Adrenal gland (tissue), 12 donors: ENCODE data around the gene TMEM9. TPM values are rescaled to one million over a fixed set of nuclear protein-coding genes. Genes with fewer than 3 reads are reported as not detected.

Experiments
- DNase-seq, 7 donors: peaks; one replicate each; pipeline ENCODE4 v3.0.0-alpha.2; 2019 to 2020
- H3K27ac ChIP-seq, 5 donors: fragments of 200-600 bp; sonication (generic) in 4 of 5; 1 replicate in 3 of 5; 2 replicates in 2 of 5; pipeline versions ENCODE4 v1.5.1 to v1.8.0; 2016 to 2020; ENCODE audit warnings: mild to moderate bottlenecking in 1 of 5
- H3K27me3 ChIP-seq: fragments of 200-600 bp; 2 replicates; pipeline ENCODE4 v1.8.0; 2021
- H3K36me3 ChIP-seq, 2 donors: fragments of 200-600 bp; replicated peaks in 1 of 2; 1 replicate in 1 of 2; 2 replicates in 1 of 2; pipeline versions ENCODE4 v1.5.1 to v1.8.0; 2018 to 2022
- H3K4me1 ChIP-seq, 2 donors: fragments of 200-600 bp; replicated peaks in 1 of 2; 1 replicate in 1 of 2; 2 replicates in 1 of 2; pipeline versions ENCODE4 v1.5.1 to v1.8.0; 2018 to 2021
- H3K4me3 ChIP-seq, 4 donors: fragments of 200-600 bp; sonication (generic) in 3 of 4; one replicate each; pipeline ENCODE4 v1.5.1; 2016 to 2018
- H3K9me3 ChIP-seq, 3 donors: fragments of 200-600 bp; sonication (generic) in 1 of 3; replicated peaks in 1 of 3; 1 replicate in 2 of 3; 2 replicates in 1 of 3; pipeline versions ENCODE4 v1.5.1 to v1.8.0; 2016 to 2021
- POLR2A ChIP-seq, 2 donors: fragments of 450-650 bp; IDR thresholded peaks; one replicate each; pipeline ENCODE4 v1.6.1; 2017; ENCODE audit warnings: antibody characterized with exemption in 2 of 2, mild to moderate bottlenecking in 2 of 2, moderate library complexity in 1 of 2
- WGBS, 4 donors: extraction: QIAGEN DNeasy Blood & Tissue Kit in 2 of 4; methylation state at CpG; one replicate each; pipeline versions ENCODE4 v1.1.5 to v1.1.7; 2013 to 2017; 5-methylcytosine and 5-hydroxymethylcytosine counted together
- intact Hi-C, 2 donors: fragments of 100-400 bp; cut with DNase I; formaldehyde crosslinking; loops; one replicate each; pipeline versions ENCODE4 v1.14.1 to v1.15.0; 2022 to 2023
- polyA plus RNA-seq, 3 donors: library from polyadenylated mRNA; stranded (reverse); fragments of 200-250 nt in 2 of 3; fragments of 350-450 nt in 1 of 3; fragmentation: Illumina TruSeq in 1 of 3; extraction: RNeasy Lipid Tissue Mini Kit (QIAGEN cat#74804) in 1 of 3; gene quantifications; one replicate each; pipeline ENCODE4 v1.2.3, GENCODE V29; 2013 to 2014
- total RNA-seq, 9 donors: library from RNA; depleted of rRNA in 4 of 9; stranded (reverse); fragments of >200 nt in 4 of 9; fragments of 120-200 nt in 1 of 9; fragmentation: NEBNext Ultra II Directional in 1 of 9; extraction: Animal tissue kit (Norgen Biotek cat#: 25700) in 1 of 9; gene quantifications; one replicate each; pipeline versions ENCODE4 v1.1.0 to v1.2.4, GENCODE V29; 2013 to 2023
- TF ChIP-seq, protein P1 (sequence below), 6 experiments: fragments of 450-650 bp in 4 of 6; fragments of 200-600 bp in 2 of 6; sonication (generic) in 1 of 6; IDR thresholded peaks; 1 replicate in 5 of 6; 2 replicates in 1 of 6; pipeline versions ENCODE4 v1.5.1 to v1.8.0; 2016 to 2021; ENCODE audit warnings: antibody characterized with exemption in 6 of 6, mild to moderate bottlenecking in 2 of 6, moderate library complexity in 1 of 6
- donor health status: healthy with polysubstance abuse.
- donor health status: Bipolar disorder and iron deficiency.
- donor health status: DM: yes; HTN: yes; CAD: no.
- donor health status: DM: no; HTN: no; CAD: no.
- donor health status: DM: no; HTN: no; CAD: no.
- donor health status: DM: yes; HTN: yes; CAD: no.

TMEM9 gene
- total and polyA plus RNA-seq, 12 donors: 78.5 to 283 (median 127) TPM

- WGBS, 4 donors: 74 to 91% (median 79%) methylated on average over 2 of the region's 2 CpGs
- H3K27me3 ChIP-seq: no peaks in the 10 kb centered on the region
- no peak overlapping the region for H3K4me3 ChIP-seq
- peaks cover 7 to 17% of the 10 kb centered on the region in 2 donors for H3K4me1 ChIP-seq
- no peak for TF ChIP-seq POLR2A (IDR thresholded peaks at IDR 0.05)
- TF ChIP-seq, protein P1, sequence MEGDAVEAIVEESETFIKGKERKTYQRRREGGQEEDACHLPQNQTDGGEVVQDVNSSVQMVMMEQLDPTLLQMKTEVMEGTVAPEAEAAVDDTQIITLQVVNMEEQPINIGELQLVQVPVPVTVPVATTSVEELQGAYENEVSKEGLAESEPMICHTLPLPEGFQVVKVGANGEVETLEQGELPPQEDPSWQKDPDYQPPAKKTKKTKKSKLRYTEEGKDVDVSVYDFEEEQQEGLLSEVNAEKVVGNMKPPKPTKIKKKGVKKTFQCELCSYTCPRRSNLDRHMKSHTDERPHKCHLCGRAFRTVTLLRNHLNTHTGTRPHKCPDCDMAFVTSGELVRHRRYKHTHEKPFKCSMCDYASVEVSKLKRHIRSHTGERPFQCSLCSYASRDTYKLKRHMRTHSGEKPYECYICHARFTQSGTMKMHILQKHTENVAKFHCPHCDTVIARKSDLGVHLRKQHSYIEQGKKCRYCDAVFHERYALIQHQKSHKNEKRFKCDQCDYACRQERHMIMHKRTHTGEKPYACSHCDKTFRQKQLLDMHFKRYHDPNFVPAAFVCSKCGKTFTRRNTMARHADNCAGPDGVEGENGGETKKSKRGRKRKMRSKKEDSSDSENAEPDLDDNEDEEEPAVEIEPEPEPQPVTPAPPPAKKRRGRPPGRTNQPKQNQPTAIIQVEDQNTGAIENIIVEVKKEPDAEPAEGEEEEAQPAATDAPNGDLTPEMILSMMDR (IDR thresholded peaks at IDR 0.05): no peak
- intact Hi-C loops: no loop called here
- H3K27ac ChIP-seq: no peak overlapping the region
- H3K9me3 ChIP-seq: no peaks in the 10 kb centered on the region
- peak in 1 of 7 donors; percentile 7 for DNase-seq
- peaks cover 0 to 8% of the 10 kb centered on the region in 2 donors for H3K36me3 ChIP-seq
Measured at GRCh38 chr1:201155354-201155753, 1.1 kb upstream of the TMEM9 start.

GRCh38 chr1:201153474-201154388, 543 bp downstream of the TMEM9 start:
- DNase-seq: no peak
- WGBS, 4 donors: 2 to 7% (median 3%) methylated on average over 11 to 37 of the region's 37 CpGs

GRCh38 chr1:201149400-201149799, 4.9 kb downstream of the TMEM9 start:
- intact Hi-C loops: loop anchor here in 1 of 2 donors (10.0 kb wide), 1 partner anchor 55 kb away; no protein-coding TSS in a partner anchor
- no peak for TF ChIP-seq POLR2A (IDR thresholded peaks at IDR 0.05)
- TF ChIP-seq, protein P1 (IDR thresholded peaks at IDR 0.05): peak in 5 of 6 experiments; percentile 16 to 33 (median 24)
- no peak overlapping the region for H3K27ac ChIP-seq
- peaks cover 0 to 54% of the 10 kb centered on the region in 2 donors for H3K36me3 ChIP-seq
- H3K4me3 ChIP-seq: no peak overlapping the region
- no peak for DNase-seq
- H3K4me1 ChIP-seq: peaks cover 7 to 20% of the 10 kb centered on the region in 2 donors
- no peaks in the 10 kb centered on the region for H3K27me3 ChIP-seq
- H3K9me3 ChIP-seq: no peaks in the 10 kb centered on the region
- WGBS, 4 donors: 75 to 91% (median 85%) methylated on average over 4 of the region's 4 CpGs

More at GRCh38 chr1:201153474-201154388, 543 bp downstream of the TMEM9 start:
- intact Hi-C loops: no loop called here
- H3K4me3 ChIP-seq: peak overlapping the region; percentile 14 to 71 (median 69)
- no peaks in the 10 kb centered on the region for H3K27me3 ChIP-seq
- TF ChIP-seq, protein P1 (IDR thresholded peaks at IDR 0.05): no peak
- no peak for TF ChIP-seq POLR2A (IDR thresholded peaks at IDR 0.05)
- H3K9me3 ChIP-seq: no peaks in the 10 kb centered on the region
- peaks cover 7 to 20% of the 10 kb centered on the region in 2 donors for H3K4me1 ChIP-seq
- H3K27ac ChIP-seq: peak overlapping the region in 3 of 5 donors; percentile 49 to 75 (median 73)
- H3K36me3 ChIP-seq: peaks cover 0 to 19% of the 10 kb centered on the region in 2 donors

DNA sequence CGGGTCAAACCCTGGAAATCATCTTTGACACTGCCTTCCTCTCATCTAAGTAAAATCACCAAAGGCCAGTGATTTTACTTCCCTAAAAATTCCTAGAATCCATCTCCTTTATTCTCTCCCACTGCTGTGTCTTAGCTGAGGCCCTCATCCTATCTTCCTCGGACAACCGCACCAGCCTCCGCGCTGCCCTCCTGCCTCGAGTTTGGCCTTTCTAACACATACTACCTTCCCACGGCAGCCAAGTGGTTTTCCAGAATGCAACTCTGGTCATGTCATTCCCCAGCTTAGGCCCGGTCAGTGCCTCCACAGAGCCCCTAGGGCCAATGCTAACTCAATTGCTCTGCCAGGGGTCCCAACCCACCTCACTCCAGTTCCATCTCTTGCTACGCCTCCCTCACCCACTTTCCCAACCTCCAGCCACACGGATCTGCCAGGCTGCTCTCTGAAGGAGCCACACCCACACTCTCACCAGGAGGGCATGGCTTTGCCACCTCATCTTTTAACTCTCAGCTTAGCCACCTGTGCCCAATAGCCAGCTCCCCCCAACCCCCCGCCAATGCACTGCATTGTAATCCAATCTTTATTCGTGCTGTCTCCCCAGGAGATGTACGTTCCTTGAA, 6.8 kb downstream of the TMEM9 start:
- no peaks in the 10 kb centered on the region for H3K27me3 ChIP-seq
- TF ChIP-seq POLR2A (IDR thresholded peaks at IDR 0.05): no peak
- TF ChIP-seq, protein P1 (IDR thresholded peaks at IDR 0.05): no peak
- no peak overlapping the region for H3K4me3 ChIP-seq
- H3K4me1 ChIP-seq: peaks cover 0 to 7% of the 10 kb centered on the region in 2 donors
- intact Hi-C loops: loop anchor here in 1 of 2 donors (10.0 kb wide), 1 partner anchor 57 kb away; no protein-coding TSS in a partner anchor
- DNase-seq: peak in 1 of 7 donors; percentile 2
- no peaks in the 10 kb centered on the region for H3K9me3 ChIP-seq
- H3K36me3 ChIP-seq: peaks cover 0 to 73% of the 10 kb centered on the region in 2 donors
- no peak overlapping the region for H3K27ac ChIP-seq
- WGBS, 4 donors: 89 to 94% (median 92%) methylated on average over 12 to 13 of the region's 13 CpGs
